Kidney capillary endothelial cell (primary cell): ENCODE results near the gene LRRC37B.
"Not testable (repeated sequence)": the region's sequence is repeated elsewhere in the genome, so short reads cannot be mapped to it uniquely, and the experiment has no call there.

ENCODE experiments used
- DNase-seq: peaks from one replicate; pipeline ENCODE4 v3.0.0-alpha.2; 2018; ENCODE audit warnings: low spot score

Gene LRRC37B

GRCh38 chr17:32099686-32100085, 92.5 kb downstream of the LRRC37B start:
- no peak for DNase-seq

DNA sequence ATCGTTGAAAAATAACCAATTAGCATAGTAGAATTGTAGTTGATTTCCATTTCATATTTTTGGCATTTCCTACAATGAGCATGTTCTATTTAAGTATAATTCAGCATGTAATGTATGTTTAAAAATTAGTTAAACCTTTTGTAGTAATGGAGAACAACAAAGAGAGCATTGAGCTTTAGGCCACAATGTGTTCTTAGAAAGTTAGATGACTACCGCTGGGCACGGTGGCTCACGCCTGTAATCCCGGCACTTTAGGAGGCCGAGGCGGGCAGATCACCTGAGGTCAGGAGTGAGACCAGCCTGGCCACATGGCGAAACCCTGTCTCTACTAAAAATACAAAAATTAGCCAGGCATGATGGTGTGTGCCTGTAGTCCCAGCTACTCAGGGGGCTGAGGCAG, 93.1 kb downstream of the LRRC37B start:
- not testable (repeated sequence) for DNase-seq

DNA sequence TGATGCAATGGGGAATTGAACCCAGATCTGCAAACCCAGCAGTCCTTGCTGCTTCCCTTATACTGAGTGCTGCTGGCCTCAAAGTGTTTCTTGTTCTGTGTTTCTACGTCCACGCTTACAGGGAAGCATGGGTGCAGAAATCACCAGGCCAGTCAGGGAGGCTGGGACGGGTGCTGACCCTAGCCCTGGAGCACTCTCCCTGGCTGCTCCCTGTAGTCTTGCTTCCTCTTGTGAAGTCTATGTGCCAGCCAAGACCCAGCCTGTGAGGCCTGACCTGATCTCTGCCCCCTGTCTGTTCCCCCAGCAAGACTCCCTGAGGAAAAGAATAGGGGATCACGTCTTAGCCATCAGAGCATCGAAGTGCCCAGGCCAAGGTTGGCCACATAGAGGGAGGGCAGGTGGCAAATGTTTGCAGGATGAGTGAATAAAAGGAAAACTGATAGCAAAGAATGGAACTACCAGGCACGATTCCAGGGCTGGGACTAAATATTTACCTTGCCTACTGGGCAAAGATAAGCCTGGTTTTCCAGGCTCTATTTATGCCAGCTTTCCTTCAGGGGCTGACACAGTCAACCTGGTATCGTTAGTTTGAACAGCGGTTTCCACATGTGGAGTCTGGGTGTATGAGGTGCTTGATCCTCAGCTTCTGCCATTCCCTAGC, 93.9 kb downstream of the LRRC37B start:
- DNase-seq: no peak

- no peak for DNase-seq
Measured at GRCh38 chr17:32102172-32102571, 95.0 kb downstream of the LRRC37B start.

GRCh38 chr17:32102646-32103186, 95.5 kb downstream of the LRRC37B start:
- DNase-seq: no peak
